ENCODE data around the gene GNAO1. TPM values are rescaled to one million over a fixed set of nuclear protein-coding genes. Genes with fewer than 3 reads are reported as not detected.

Gene GNAO1
- total and polyA plus RNA-seq, 2 of the 13 experiments (the other 11 are each of a cell fraction or from before 2014, with no cell fraction given): not detected

DNA sequence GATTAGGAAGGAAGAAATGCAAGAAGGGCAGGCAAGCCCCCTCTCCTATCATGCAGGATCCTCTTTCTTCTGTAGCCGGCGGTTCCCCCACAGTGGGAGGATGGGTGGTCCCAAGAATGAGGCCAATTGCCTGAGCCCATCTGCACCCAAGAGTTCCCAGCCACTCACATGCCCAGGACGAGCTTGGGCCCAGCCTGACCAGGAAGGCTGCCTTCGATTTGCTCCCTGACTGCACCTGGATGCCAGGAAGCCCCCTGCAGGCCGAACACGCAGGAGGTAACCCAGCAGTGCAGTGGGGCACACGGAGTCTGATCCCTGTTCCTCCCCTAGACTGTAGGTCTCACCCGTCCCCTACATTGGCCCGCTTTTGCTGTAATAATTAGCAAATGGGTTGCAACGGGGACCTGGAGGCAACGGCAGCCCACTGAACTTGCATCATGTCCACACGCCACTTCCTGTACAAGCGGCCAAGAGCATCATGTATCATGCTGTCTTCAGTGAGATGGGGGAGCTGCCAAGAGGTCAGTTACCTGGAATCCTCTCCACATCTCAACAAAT, 166.6 kb downstream of the GNAO1 start (continued):
- TF ChIP-seq, protein P1, sequence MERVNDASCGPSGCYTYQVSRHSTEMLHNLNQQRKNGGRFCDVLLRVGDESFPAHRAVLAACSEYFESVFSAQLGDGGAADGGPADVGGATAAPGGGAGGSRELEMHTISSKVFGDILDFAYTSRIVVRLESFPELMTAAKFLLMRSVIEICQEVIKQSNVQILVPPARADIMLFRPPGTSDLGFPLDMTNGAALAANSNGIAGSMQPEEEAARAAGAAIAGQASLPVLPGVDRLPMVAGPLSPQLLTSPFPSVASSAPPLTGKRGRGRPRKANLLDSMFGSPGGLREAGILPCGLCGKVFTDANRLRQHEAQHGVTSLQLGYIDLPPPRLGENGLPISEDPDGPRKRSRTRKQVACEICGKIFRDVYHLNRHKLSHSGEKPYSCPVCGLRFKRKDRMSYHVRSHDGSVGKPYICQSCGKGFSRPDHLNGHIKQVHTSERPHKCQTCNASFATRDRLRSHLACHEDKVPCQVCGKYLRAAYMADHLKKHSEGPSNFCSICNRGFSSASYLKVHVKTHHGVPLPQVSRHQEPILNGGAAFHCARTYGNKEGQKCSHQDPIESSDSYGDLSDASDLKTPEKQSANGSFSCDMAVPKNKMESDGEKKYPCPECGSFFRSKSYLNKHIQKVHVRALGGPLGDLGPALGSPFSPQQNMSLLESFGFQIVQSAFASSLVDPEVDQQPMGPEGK (CRISPR knock-in tag; IDR thresholded peaks at IDR 0.05): 0 out of 2 replicates have a peak, but pooled peaks have one; percentile 47
- TF ChIP-seq JUN (CRISPR knock-in tag; IDR thresholded peaks at IDR 0.05) (no peak), ZNF12 (CRISPR knock-in tag; IDR thresholded peaks at IDR 0.05) (peak; percentile 68; the same call in 1 of the 2 replicates), ZNF891 (CRISPR knock-in tag; IDR thresholded peaks at IDR 0.05) (no peak), SP4 (CRISPR knock-in tag; IDR thresholded peaks at IDR 0.05) (no peak), ZNF563 (CRISPR knock-in tag; IDR thresholded peaks at IDR 0.05) (no peak), SSRP1 (CRISPR knock-in tag; IDR thresholded peaks at IDR 0.05) (no peak), ZNF629 (CRISPR knock-in tag; conservative IDR thresholded peaks at IDR 0.05) (no peak), SNAPC2 (CRISPR knock-in tag; IDR thresholded peaks at IDR 0.05) (no peak), FOXK1 (CRISPR knock-in tag; IDR thresholded peaks at IDR 0.05; ENCODE audit: borderline replicate concordance, low read depth) (no peak), U2AF1 (optimal IDR thresholded peaks at IDR 0.05; ENCODE audit: low read depth, low read length) (peak; percentile 41), SRSF1 (optimal IDR thresholded peaks at IDR 0.05; ENCODE audit: low read depth, low read length) (no peak), ZNF484 (CRISPR knock-in tag; IDR thresholded peaks at IDR 0.05; ENCODE audit: borderline replicate concordance, low read depth) (no peak), PHF20 (CRISPR knock-in tag; IDR thresholded peaks at IDR 0.05) (no peak), ZFP36L1 (CRISPR knock-in tag; IDR thresholded peaks at IDR 0.05) (no peak), ZNF251 (CRISPR knock-in tag; IDR thresholded peaks at IDR 0.05) (no peak), TBL1XR1 (IDR thresholded peaks at IDR 0.05; ENCODE audit: borderline replicate concordance, low read length, partially characterized antibody) (no peak), ZNF709 (CRISPR knock-in tag; IDR thresholded peaks at IDR 0.05) (no peak)
- TF ChIP-seq, protein P2, sequence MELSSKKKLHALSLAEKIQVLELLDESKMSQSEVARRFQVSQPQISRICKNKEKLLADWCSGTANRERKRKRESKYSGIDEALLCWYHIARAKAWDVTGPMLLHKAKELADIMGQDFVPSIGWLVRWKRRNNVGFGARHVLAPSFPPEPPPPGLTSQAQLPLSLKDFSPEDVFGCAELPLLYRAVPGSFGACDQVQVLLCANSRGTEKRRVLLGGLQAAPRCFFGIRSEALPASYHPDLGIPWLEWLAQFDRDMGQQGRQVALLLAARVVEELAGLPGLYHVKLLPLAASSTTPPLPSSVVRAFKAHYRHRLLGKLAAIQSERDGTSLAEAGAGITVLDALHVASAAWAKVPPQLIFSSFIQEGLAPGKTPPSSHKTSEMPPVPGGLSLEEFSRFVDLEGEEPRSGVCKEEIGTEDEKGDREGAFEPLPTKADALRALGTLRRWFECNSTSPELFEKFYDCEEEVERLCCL (CRISPR knock-in tag; IDR thresholded peaks at IDR 0.05; ENCODE audit: borderline replicate concordance): no peak
- TF ChIP-seq, protein P3, sequence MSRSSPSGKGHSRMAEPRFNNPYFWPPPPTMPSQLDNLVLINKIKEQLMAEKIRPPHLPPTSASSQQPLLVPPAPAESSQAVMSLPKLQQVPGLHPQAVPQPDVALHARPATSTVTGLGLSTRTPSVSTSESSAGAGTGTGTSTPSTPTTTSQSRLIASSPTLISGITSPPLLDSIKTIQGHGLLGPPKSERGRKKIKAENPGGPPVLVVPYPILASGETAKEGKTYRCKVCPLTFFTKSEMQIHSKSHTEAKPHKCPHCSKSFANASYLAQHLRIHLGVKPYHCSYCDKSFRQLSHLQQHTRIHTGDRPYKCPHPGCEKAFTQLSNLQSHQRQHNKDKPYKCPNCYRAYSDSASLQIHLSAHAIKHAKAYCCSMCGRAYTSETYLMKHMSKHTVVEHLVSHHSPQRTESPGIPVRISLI (CRISPR knock-in tag; IDR thresholded peaks at IDR 0.05; ENCODE audit: borderline replicate concordance): 0 out of 2 replicates have a peak, but pooled peaks have one; percentile 36
- TF ChIP-seq, protein P4, sequence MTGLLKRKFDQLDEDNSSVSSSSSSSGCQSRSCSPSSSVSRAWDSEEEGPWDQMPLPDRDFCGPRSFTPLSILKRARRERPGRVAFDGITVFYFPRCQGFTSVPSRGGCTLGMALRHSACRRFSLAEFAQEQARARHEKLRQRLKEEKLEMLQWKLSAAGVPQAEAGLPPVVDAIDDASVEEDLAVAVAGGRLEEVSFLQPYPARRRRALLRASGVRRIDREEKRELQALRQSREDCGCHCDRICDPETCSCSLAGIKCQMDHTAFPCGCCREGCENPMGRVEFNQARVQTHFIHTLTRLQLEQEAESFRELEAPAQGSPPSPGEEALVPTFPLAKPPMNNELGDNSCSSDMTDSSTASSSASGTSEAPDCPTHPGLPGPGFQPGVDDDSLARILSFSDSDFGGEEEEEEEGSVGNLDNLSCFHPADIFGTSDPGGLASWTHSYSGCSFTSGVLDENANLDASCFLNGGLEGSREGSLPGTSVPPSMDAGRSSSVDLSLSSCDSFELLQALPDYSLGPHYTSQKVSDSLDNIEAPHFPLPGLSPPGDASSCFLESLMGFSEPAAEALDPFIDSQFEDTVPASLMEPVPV (CRISPR knock-in tag; IDR thresholded peaks at IDR 0.05): no peak
- TF ChIP-seq, protein P5, sequence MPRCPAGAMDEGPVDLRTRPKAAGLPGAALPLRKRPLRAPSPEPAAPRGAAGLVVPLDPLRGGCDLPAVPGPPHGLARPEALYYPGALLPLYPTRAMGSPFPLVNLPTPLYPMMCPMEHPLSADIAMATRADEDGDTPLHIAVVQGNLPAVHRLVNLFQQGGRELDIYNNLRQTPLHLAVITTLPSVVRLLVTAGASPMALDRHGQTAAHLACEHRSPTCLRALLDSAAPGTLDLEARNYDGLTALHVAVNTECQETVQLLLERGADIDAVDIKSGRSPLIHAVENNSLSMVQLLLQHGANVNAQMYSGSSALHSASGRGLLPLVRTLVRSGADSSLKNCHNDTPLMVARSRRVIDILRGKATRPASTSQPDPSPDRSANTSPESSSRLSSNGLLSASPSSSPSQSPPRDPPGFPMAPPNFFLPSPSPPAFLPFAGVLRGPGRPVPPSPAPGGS (CRISPR knock-in tag; IDR thresholded peaks at IDR 0.05): no peak

All from HepG2 (cell line).